Kidney (tissue), 14 donors: ENCODE measurements around the gene ZNRF3. TPM values are rescaled to one million over a fixed set of nuclear protein-coding genes. Genes with fewer than 3 reads are reported as not detected.

Source experiments
- DNase-seq, 5 donors: peaks; one replicate each; pipeline ENCODE4 v3.0.0-alpha.2; 2013 to 2020
- FAIRE-seq: peaks from 2 replicates; lab custom pipeline; 2012; peaks lifted over from hg19 to GRCh38; lab: Jason Lieb, UNC
- H3K27ac ChIP-seq, 2 donors: one replicate each; pipeline ENCODE4 v1.7.0; 2013; ENCODE audit warnings: low read depth in 2 of 2, low read length in 2 of 2, inconsistent platforms in 1 of 2
- H3K27me3 ChIP-seq: one replicate; pipeline ENCODE4 v1.7.1; 2013; ENCODE audit warnings: low read length, inconsistent platforms; ENCODE audit not compliant: control insufficient read depth, insufficient read depth
- H3K36me3 ChIP-seq, 3 donors: one replicate each; pipeline versions ENCODE4 v1.7.0 to v1.7.1; 2013; ENCODE audit warnings: low read length in 3 of 3, control low read depth in 1 of 3, inconsistent platforms in 1 of 3; ENCODE audit not compliant: insufficient read depth in 3 of 3, control insufficient read depth in 2 of 3
- H3K4me1 ChIP-seq, 3 donors: one replicate each; pipeline versions ENCODE4 v1.7.0 to v1.7.1; 2013; ENCODE audit warnings: low read length in 3 of 3, inconsistent platforms in 1 of 3, low read depth in 1 of 3; ENCODE audit not compliant: control insufficient read depth in 2 of 3, insufficient read depth in 2 of 3
- H3K4me3 ChIP-seq, 3 donors: one replicate each; pipeline versions ENCODE4 v1.7.0 to v1.8.1; 2013; ENCODE audit warnings: low read length in 3 of 3, control low read depth in 1 of 3, inconsistent platforms in 1 of 3
- H3K9ac ChIP-seq, 3 donors: one replicate each; pipeline versions ENCODE4 v1.7.0 to v1.7.1; 2013; ENCODE audit warnings: low read length in 3 of 3, control low read depth in 1 of 3, inconsistent platforms in 1 of 3
- H3K9me3 ChIP-seq, 3 donors: one replicate each; pipeline versions ENCODE4 v1.7.0 to v1.7.1; 2013; ENCODE audit warnings: low read length in 3 of 3, control low read depth in 1 of 3, inconsistent platforms in 1 of 3; ENCODE audit not compliant: control insufficient read depth in 2 of 3, insufficient read depth in 1 of 3
- CTCF ChIP-seq: IDR thresholded peaks from 3 replicates; pipeline ENCODE4 v1.5.1; 2012; ENCODE audit warnings: mild to moderate bottlenecking, moderate library complexity, borderline replicate concordance; ENCODE audit not compliant: insufficient read depth; ENCODE audit errors: extremely low read depth
- intact Hi-C: fragments of 100-400 bp; cut with DNase I; formaldehyde crosslinking; loops from one replicate; pipeline ENCODE4 v1.11.1; 2022
- polyA plus RNA-seq: library from polyadenylated mRNA; stranded (reverse); fragments of 350-450 nt; fragmentation: Illumina TruSeq; extraction: RNeasy Lipid Tissue Mini Kit (QIAGEN cat#74804); gene quantifications from one replicate; pipeline ENCODE4 v1.2.3, GENCODE V29; 2014; ENCODE audit warnings: low read depth, low replicate concordance; ENCODE audit not compliant: insufficient read depth
- total RNA-seq: library from RNA; stranded (reverse); fragmentation: NEBNext Ultra II Directional; extraction: Animal tissue kit (Norgen Biotek cat#: 25700); gene quantifications from one replicate; pipeline ENCODE4 v1.2.1, GENCODE V29; 2021
- donor health status: control.
- donor health status: control.
- donor health status: control.
- donor health status: control.
- donor health status: control.
- donor health status: DM: yes; HTN: yes; CAD: no.
- donor health status: Normal renal cell carcinoma (clear cell type).

Gene ZNRF3
- total and polyA plus RNA-seq, 2 donors from 2014 or later, result 6.8 to 24.4 TPM

- H3K27me3 ChIP-seq, result no peaks in the 10 kb centered on the region
- intact Hi-C loops, result no loop called here
- peaks cover 23 to 50% (median 39%) of the 10 kb centered on the region in 3 donors for H3K4me1 ChIP-seq
- no peak for FAIRE-seq
- H3K9me3 ChIP-seq, result no peaks in the 10 kb centered on the region
- peak in 4 of 5 donors; percentile 46 to 77 (median 56) for DNase-seq
- TF ChIP-seq CTCF, result no peak
- H3K27ac ChIP-seq, result peak overlapping the region; percentile 75 to 88
- H3K9ac ChIP-seq, result peak overlapping the region in 1 of 3 donors; percentile 37
- H3K36me3 ChIP-seq, result no peaks in the 10 kb centered on the region
- H3K4me3 ChIP-seq, result peak overlapping the region in 1 of 3 donors; percentile 7
These were observed 19.7 kb downstream of the ZNRF3 start for GRCh38 chr22:28903080-28903479.

- Histone ChIP-seq H3K9ac (peak overlapping the region in 1 of 3 donors; percentile 36), H3K4me1 (peaks cover 23 to 50% (median 43%) of the 10 kb centered on the region in 3 donors), H3K4me3 (no peak overlapping the region), H3K27me3 (no peaks in the 10 kb centered on the region), H3K36me3 (no peaks in the 10 kb centered on the region), H3K27ac (peak overlapping the region; percentile 75 to 88), H3K9me3 (no peaks in the 10 kb centered on the region)
- peak in 3 of 5 donors; percentile 35 to 56 (median 55) for DNase-seq
- TF ChIP-seq CTCF, result no peak
- intact Hi-C loops, result no loop called here
- no peak for FAIRE-seq
These were observed 20.4 kb downstream of the ZNRF3 start for GRCh38 chr22:28903729-28904128.

- FAIRE-seq (no peak), DNase-seq (peak in 3 of 5 donors; percentile 28 to 80 (median 79))
- no peak overlapping the region for H3K4me3 ChIP-seq
- peak overlapping the region in 1 of 3 donors; percentile 36 for H3K9ac ChIP-seq
- intact Hi-C loops, result no loop called here
- no peaks in the 10 kb centered on the region for H3K9me3 ChIP-seq
- peaks cover 23 to 50% (median 44%) of the 10 kb centered on the region in 3 donors for H3K4me1 ChIP-seq
- TF ChIP-seq CTCF, result no peak
- no peaks in the 10 kb centered on the region for H3K36me3 ChIP-seq
- H3K27me3 ChIP-seq, result no peaks in the 10 kb centered on the region
- H3K27ac ChIP-seq, result peak overlapping the region; percentile 75 to 88
These were observed 21.0 kb downstream of the ZNRF3 start for GRCh38 chr22:28904211-28904896.
